ENCODE measurements around the gene CDK9. TPM values are rescaled to one million over a fixed set of nuclear protein-coding genes. Genes with fewer than 3 reads are reported as not detected.
"Not testable (repeated sequence)": the region's sequence is repeated elsewhere in the genome, so short reads cannot be mapped to it uniquely, and the experiment has no call there.

Gene CDK9
- total RNA-seq, 4 donors from 2014 or later: 54.4 to 79.6 (median 71.7) TPM

DNA sequence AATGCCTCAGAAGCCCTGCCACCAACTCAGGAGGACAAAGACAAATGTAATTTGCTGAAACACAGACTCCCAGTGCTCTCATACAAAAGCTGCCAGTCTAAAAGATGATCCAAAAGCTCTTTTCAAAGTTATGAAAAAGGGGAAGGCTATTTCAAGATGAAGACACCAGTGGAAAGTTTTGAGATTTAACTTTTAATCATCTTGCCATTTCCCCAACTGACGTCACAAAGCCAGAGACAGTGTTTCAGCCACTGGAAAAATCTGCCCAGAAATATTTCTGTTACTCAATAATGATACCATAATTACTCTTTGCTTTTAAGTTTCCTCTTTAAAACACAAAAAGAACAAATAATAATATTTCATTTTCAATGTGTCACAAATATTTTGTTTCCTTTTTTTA lies 47.7 kb downstream of the CDK9 start:
- peaks cover 71 to 89% (median 85%) of the 10 kb centered on the region in 4 donors for H3K4me1 ChIP-seq
- peak overlapping the region; percentile 51 to 87 (median 74) for H3K27ac ChIP-seq (replicated peaks in 1 of 4)
- no peak for DNase-seq (ENCODE audit: extremely low spot score)
- H3K9me3 ChIP-seq: no peaks in the 10 kb centered on the region
- peaks cover 0 to 4% (median 0%) of the 10 kb centered on the region in 4 donors for H3K27me3 ChIP-seq
- no peak overlapping the region for H3K4me3 ChIP-seq
- no peak for TF ChIP-seq POLR2A (IDR thresholded peaks at IDR 0.05; ENCODE audit: low read depth)
- TF ChIP-seq POLR2AphosphoS5 (IDR thresholded peaks at IDR 0.05): no peak
- TF ChIP-seq, protein P1, sequence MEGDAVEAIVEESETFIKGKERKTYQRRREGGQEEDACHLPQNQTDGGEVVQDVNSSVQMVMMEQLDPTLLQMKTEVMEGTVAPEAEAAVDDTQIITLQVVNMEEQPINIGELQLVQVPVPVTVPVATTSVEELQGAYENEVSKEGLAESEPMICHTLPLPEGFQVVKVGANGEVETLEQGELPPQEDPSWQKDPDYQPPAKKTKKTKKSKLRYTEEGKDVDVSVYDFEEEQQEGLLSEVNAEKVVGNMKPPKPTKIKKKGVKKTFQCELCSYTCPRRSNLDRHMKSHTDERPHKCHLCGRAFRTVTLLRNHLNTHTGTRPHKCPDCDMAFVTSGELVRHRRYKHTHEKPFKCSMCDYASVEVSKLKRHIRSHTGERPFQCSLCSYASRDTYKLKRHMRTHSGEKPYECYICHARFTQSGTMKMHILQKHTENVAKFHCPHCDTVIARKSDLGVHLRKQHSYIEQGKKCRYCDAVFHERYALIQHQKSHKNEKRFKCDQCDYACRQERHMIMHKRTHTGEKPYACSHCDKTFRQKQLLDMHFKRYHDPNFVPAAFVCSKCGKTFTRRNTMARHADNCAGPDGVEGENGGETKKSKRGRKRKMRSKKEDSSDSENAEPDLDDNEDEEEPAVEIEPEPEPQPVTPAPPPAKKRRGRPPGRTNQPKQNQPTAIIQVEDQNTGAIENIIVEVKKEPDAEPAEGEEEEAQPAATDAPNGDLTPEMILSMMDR (IDR thresholded peaks at IDR 0.05): no peak
- no peak for TF ChIP-seq EP300 (IDR thresholded peaks at IDR 0.05)
- intact Hi-C loops (cut with DNase I): no loop called here
- peaks cover 0 to 17% (median 0%) of the 10 kb centered on the region in 4 donors for H3K36me3 ChIP-seq
- 8% methylated on average over 1 of the region's 1 CpG for WGBS

DNA sequence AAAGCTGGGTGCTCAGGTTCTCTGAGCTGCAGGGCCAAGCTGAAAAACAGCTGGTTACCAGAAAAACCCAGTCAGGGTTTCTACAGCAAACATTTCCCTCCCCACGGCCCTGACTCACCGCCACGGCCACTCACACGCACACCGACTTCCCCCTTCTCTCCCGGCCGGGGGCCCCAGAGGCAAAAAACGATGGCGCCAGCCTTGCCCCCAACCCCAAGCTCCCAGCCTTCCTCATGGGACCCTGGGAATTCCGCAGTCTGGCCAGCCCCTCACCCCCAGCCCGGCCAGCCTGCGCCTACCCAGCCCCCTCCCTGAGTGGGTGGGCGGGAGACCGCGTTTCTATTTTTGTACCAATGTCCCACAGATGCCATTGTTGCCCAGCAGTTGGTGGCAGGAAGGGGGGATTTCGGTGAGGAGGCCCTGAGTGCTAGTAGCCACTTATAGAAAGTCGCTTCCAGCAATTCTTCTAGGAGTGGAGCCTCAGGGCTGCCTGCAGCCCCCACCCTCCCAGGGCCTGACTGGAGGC lies 50.2 kb downstream of the CDK9 start:
- Histone ChIP-seq H3K4me1 (peaks cover 70 to 95% (median 90%) of the 10 kb centered on the region in 4 donors), H3K27ac (replicated peaks in 1 of 4) (peak overlapping the region; percentile 75 to 87 (median 80)), H3K9me3 (no peaks in the 10 kb centered on the region), H3K36me3 (peaks cover 0 to 29% (median 6%) of the 10 kb centered on the region in 4 donors), H3K4me3 (peak overlapping the region in 3 of 4 donors; percentile 15 to 26 (median 23)), H3K27me3 (no peaks in the 10 kb centered on the region)
- 56% methylated on average over 17 of the region's 17 CpGs for WGBS
- intact Hi-C loops (cut with DNase I): no loop called here
- TF ChIP-seq EP300 (IDR thresholded peaks at IDR 0.05): no peak
- no peak for TF ChIP-seq POLR2AphosphoS5 (IDR thresholded peaks at IDR 0.05)
- TF ChIP-seq, protein P1 (IDR thresholded peaks at IDR 0.05): no peak
- no peak for TF ChIP-seq POLR2A (IDR thresholded peaks at IDR 0.05; ENCODE audit: low read depth)
- no peak for DNase-seq (ENCODE audit: extremely low spot score)

DNA sequence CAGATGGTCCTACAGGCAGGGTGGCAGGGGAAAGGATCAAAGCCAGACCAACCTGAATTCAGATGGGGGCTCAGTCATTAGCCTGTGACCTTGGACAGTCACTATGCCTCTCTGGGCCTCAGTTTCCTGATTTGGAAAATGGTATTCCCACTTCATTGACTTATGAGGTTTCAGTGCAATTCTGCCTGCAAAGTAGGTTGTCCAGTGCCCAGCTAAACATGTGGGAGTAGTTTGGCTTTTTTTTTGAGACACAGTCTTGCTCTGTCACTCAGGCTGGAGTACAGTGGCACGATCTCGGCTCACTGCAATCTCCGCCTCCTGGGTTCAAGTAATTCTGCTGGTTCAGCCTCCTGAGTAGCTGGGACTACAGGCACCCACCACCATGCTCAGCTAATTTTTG lies 50.7 kb downstream of the CDK9 start:
- H3K4me3 ChIP-seq: peak overlapping the region in 1 of 4 donors; percentile 15
- H3K4me1 ChIP-seq: peaks cover 71 to 96% (median 91%) of the 10 kb centered on the region in 4 donors
- H3K27me3 ChIP-seq; DNase-seq (ENCODE audit: extremely low spot score); H3K9me3 ChIP-seq; intact Hi-C loops (cut with DNase I): not testable (repeated sequence)
- H3K27ac ChIP-seq (replicated peaks in 1 of 4): peak overlapping the region; percentile 75 to 87 (median 80)
- WGBS: 67% methylated on average over 3 of the region's 3 CpGs
- peaks cover 0 to 34% (median 7%) of the 10 kb centered on the region in 4 donors for H3K36me3 ChIP-seq

DNA sequence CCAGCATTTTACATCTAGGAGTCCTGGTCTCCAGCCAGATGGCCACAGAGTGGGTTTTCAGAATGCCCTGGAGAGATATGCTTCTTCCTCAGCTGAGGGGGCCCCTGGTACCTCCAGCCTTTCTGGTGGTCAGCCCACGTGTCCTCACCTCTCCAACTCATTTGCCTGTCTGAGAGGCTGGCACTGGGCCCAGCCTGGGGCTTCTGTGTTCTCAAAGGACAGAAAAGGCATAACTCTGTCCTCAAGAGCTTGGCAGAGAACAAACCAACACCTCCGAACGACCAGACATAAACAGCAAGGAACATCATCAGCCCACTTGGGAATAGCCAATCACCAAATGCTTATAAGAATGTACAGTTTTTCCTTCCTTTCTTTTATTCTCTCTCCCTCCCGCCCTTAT lies 51.5 kb downstream of the CDK9 start:
- peaks cover 0 to 42% (median 9%) of the 10 kb centered on the region in 4 donors for H3K36me3 ChIP-seq
- no peak for TF ChIP-seq POLR2AphosphoS5 (IDR thresholded peaks at IDR 0.05)
- no peak for TF ChIP-seq EP300 (IDR thresholded peaks at IDR 0.05)
- TF ChIP-seq, protein P1 (IDR thresholded peaks at IDR 0.05): no peak
- TF ChIP-seq POLR2A (IDR thresholded peaks at IDR 0.05; ENCODE audit: low read depth): no peak
- no peak for DNase-seq (ENCODE audit: extremely low spot score)
- H3K9me3 ChIP-seq: no peaks in the 10 kb centered on the region
- H3K4me1 ChIP-seq: peaks cover 71 to 94% (median 85%) of the 10 kb centered on the region in 4 donors
- 58% methylated on average over 4 of the region's 4 CpGs for WGBS
- no peak overlapping the region for H3K4me3 ChIP-seq
- intact Hi-C loops (cut with DNase I): no loop called here
- peak overlapping the region; percentile 75 to 87 (median 80) for H3K27ac ChIP-seq (replicated peaks in 1 of 4)
- H3K27me3 ChIP-seq: no peaks in the 10 kb centered on the region

DNA sequence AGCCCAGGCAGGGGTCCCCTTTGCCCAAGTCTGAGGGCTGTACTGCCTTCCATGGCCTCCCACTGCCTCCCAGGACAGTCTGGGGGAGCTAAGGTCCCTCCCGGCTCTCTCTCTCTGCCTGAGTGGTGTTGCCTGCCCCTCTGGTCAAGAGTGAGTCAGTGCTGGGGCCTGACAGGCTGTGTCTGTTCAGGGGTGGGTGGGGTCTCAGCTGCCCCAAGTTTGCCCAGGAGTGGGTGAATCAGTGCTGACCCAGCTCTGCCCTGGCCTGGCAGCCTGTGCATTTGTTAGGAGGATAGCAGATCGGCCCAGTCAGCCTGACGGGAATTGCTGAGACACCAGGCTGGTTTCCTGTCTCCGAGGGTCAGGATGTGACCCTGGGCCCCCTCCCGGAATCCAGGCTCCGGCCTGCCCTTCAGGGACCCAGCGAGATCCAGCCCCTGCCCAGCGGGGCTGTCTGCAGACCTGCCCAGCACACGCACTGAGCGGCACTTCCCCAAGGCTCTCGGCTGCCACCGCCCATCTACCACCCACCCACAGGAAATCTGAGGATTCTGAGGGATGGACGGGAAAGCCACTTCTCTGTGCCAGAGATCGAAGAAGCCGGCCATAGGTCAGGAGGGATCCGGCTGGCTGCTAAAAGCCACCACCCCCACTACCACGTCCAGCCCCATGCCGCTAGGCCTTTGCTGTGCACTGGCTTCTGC lies 52.7 kb downstream of the CDK9 start:
- WGBS: 51% methylated on average over 7 of the region's 18 CpGs
- intact Hi-C loops (cut with DNase I): no loop called here
- Histone ChIP-seq H3K4me3 (peak overlapping the region in 2 of 4 donors; percentile 14 to 18), H3K27ac (replicated peaks in 1 of 4) (peak overlapping the region; percentile 75 to 87 (median 80)), H3K9me3 (no peaks in the 10 kb centered on the region), H3K27me3 (no peaks in the 10 kb centered on the region), H3K4me1 (peaks cover 62 to 82% (median 77%) of the 10 kb centered on the region in 4 donors), H3K36me3 (peaks cover 0 to 51% (median 13%) of the 10 kb centered on the region in 4 donors)
- peak; percentile 94 for DNase-seq (ENCODE audit: extremely low spot score)
- TF ChIP-seq, protein P1 (IDR thresholded peaks at IDR 0.05): no peak
- TF ChIP-seq POLR2A (IDR thresholded peaks at IDR 0.05; ENCODE audit: low read depth) (no peak), POLR2AphosphoS5 (IDR thresholded peaks at IDR 0.05) (peak; percentile 57 to 74), EP300 (IDR thresholded peaks at IDR 0.05) (peak; percentile 29)

Data from esophagus muscularis mucosa (tissue), 4 donors.